ENCODE measurements around the gene RPTOR.

RPTOR gene

GRCh38 chr17:80861892-80862291, 317.3 kb downstream of the RPTOR start:
- H3K27ac ChIP-seq: no peak overlapping the region
- H3K27me3 ChIP-seq (ENCODE audit: control insufficient read depth, insufficient read depth, low read length): no peaks in the 10 kb centered on the region
- no peak overlapping the region for H2AFZ ChIP-seq
- no peak overlapping the region for H3K4me3 ChIP-seq (ENCODE audit: low read depth, low read length)
- H3K79me2 ChIP-seq: no peaks in the 10 kb centered on the region
- peaks cover 6% of the 10 kb centered on the region for H3K4me1 ChIP-seq
- TF ChIP-seq CTCF (IDR thresholded peaks at IDR 0.05): no peak
- H3K36me3 ChIP-seq (ENCODE audit: control insufficient read depth, insufficient read depth, low read length): no peaks in the 10 kb centered on the region
- H3K4me2 ChIP-seq (ENCODE audit: low read length): no peak overlapping the region
- H3K9ac ChIP-seq: no peak overlapping the region
- no peaks in the 10 kb centered on the region for H3K9me3 ChIP-seq (ENCODE audit: control insufficient read depth, low read length)

- Histone ChIP-seq H3K36me3 (ENCODE audit: control insufficient read depth, insufficient read depth, low read length) (no peaks in the 10 kb centered on the region), H3K27ac (no peak overlapping the region), H3K4me2 (ENCODE audit: low read length) (no peak overlapping the region), H3K4me3 (ENCODE audit: low read depth, low read length) (no peak overlapping the region), H3K79me2 (no peaks in the 10 kb centered on the region), H3K27me3 (ENCODE audit: control insufficient read depth, insufficient read depth, low read length) (no peaks in the 10 kb centered on the region), H3K9me3 (ENCODE audit: control insufficient read depth, low read length) (no peaks in the 10 kb centered on the region), H3K4me1 (peaks cover 6% of the 10 kb centered on the region), H2AFZ (no peak overlapping the region), H3K9ac (no peak overlapping the region)
- no peak for TF ChIP-seq CTCF (IDR thresholded peaks at IDR 0.05)
These were observed 317.9 kb downstream of the RPTOR start for GRCh38 chr17:80862481-80862961.

GRCh38 chr17:80862978-80863377, 318.3 kb downstream of the RPTOR start:
- Histone ChIP-seq H3K4me3 (ENCODE audit: low read depth, low read length) (no peak overlapping the region), H3K27me3 (ENCODE audit: control insufficient read depth, insufficient read depth, low read length) (no peaks in the 10 kb centered on the region), H3K9ac (no peak overlapping the region), H3K36me3 (ENCODE audit: control insufficient read depth, insufficient read depth, low read length) (no peaks in the 10 kb centered on the region), H3K4me2 (ENCODE audit: low read length) (no peak overlapping the region), H3K9me3 (ENCODE audit: control insufficient read depth, low read length) (no peaks in the 10 kb centered on the region), H3K27ac (no peak overlapping the region), H3K79me2 (no peaks in the 10 kb centered on the region), H2AFZ (no peak overlapping the region), H3K4me1 (peaks cover 6% of the 10 kb centered on the region)
- no peak for TF ChIP-seq CTCF (IDR thresholded peaks at IDR 0.05)

GRCh38 chr17:80863626-80864025, 319.0 kb downstream of the RPTOR start:
- Histone ChIP-seq H3K4me2 (ENCODE audit: low read length) (no peak overlapping the region), H3K36me3 (ENCODE audit: control insufficient read depth, insufficient read depth, low read length) (no peaks in the 10 kb centered on the region), H3K79me2 (no peaks in the 10 kb centered on the region), H3K4me1 (peaks cover 6% of the 10 kb centered on the region), H3K27ac (no peak overlapping the region), H3K4me3 (ENCODE audit: low read depth, low read length) (no peak overlapping the region), H3K9ac (no peak overlapping the region), H3K27me3 (ENCODE audit: control insufficient read depth, insufficient read depth, low read length) (no peaks in the 10 kb centered on the region), H2AFZ (no peak overlapping the region), H3K9me3 (ENCODE audit: control insufficient read depth, low read length) (no peaks in the 10 kb centered on the region)
- TF ChIP-seq CTCF (IDR thresholded peaks at IDR 0.05): no peak

- no peaks in the 10 kb centered on the region for H3K36me3 ChIP-seq (ENCODE audit: control insufficient read depth, insufficient read depth, low read length)
- TF ChIP-seq CTCF (IDR thresholded peaks at IDR 0.05): no peak
- H3K79me2 ChIP-seq: no peaks in the 10 kb centered on the region
- H3K4me3 ChIP-seq (ENCODE audit: low read depth, low read length): no peak overlapping the region
- peaks cover under 1% of the 10 kb centered on the region for H3K4me1 ChIP-seq
- no peak overlapping the region for H3K9ac ChIP-seq
- no peak overlapping the region for H3K27ac ChIP-seq
- H3K4me2 ChIP-seq (ENCODE audit: low read length): no peak overlapping the region
- no peak overlapping the region for H2AFZ ChIP-seq
- H3K27me3 ChIP-seq (ENCODE audit: control insufficient read depth, insufficient read depth, low read length): no peaks in the 10 kb centered on the region
- no peaks in the 10 kb centered on the region for H3K9me3 ChIP-seq (ENCODE audit: control insufficient read depth, low read length)
These were observed 320.1 kb downstream of the RPTOR start for GRCh38 chr17:80864751-80865150.

Data from parathyroid adenoma (tissue), 2 donors.